A673 (cell line): ENCODE results near the gene LDB3. TPM values are rescaled to one million over a fixed set of nuclear protein-coding genes. Genes with fewer than 3 reads are reported as not detected.

Experiments
- BruUV-seq: library from RNA; stranded (reverse); fragments of 400-500 nt; replicated peaks from 2 replicates; lab custom pipeline; 2021; lab: Mats Ljungman, UMichigan
- CTCF ChIA-PET: fragments of 300-600 bp; sonication (Branson Sonifier 250); formaldehyde crosslinking; loops from one replicate; lab custom pipeline; 2022; ENCODE audit warnings: antibody characterized with exemption; lab: Charles Lee
- POLR2A ChIA-PET: fragments of 300-600 bp; sonication (Branson Sonifier 250); formaldehyde crosslinking; loops from one replicate; lab custom pipeline; 2022; ENCODE audit warnings: antibody characterized with exemption; ENCODE audit not compliant: low non-redundant PET; lab: Charles Lee
- DNase-seq: peaks from one replicate; pipeline ENCODE4 v3.0.0-alpha.2; 2015; ENCODE audit warnings: low spot score
- H3K27ac ChIP-seq: fragments of 200-600 bp; sonication (generic); 2 replicates; pipeline ENCODE4 v1.5.1; 2016; ENCODE audit warnings: mixed run types, low read depth, mild to moderate bottlenecking, mixed read lengths, antibody characterized with exemption, low read length; ENCODE audit not compliant: poor library complexity, severe bottlenecking
- H3K27me3 ChIP-seq: fragments of 200-600 bp; sonication (generic); replicated peaks from 2 replicates; pipeline ENCODE4 v1.6.1; 2017; ENCODE audit warnings: mixed run types, low read depth, mild to moderate bottlenecking, mixed read lengths, antibody characterized with exemption, low read length; ENCODE audit not compliant: insufficient read depth, poor library complexity
- H3K36me3 ChIP-seq: fragments of 200-600 bp; sonication (generic); 2 replicates; pipeline ENCODE4 v1.6.1; 2016; ENCODE audit warnings: mixed run types, mild to moderate bottlenecking, mixed read lengths, antibody characterized with exemption, low read length; ENCODE audit not compliant: insufficient read depth, poor library complexity, severe bottlenecking
- H3K4me1 ChIP-seq: fragments of 200-600 bp; sonication (generic); 2 replicates; pipeline ENCODE4 v1.6.1; 2017; ENCODE audit warnings: mixed run types, mild to moderate bottlenecking, mixed read lengths, antibody characterized with exemption, low read length; ENCODE audit not compliant: insufficient read depth, poor library complexity, severe bottlenecking
- H3K4me3 ChIP-seq: fragments of 200-600 bp; sonication (generic); 2 replicates; pipeline ENCODE4 v1.5.1; 2016; ENCODE audit warnings: low read depth, mixed run types, mild to moderate bottlenecking, mixed read lengths, low read length; ENCODE audit not compliant: poor library complexity, severe bottlenecking
- H3K9me3 ChIP-seq: fragments of 200-600 bp; sonication (generic); 2 replicates; pipeline ENCODE4 v1.6.1; 2016; ENCODE audit warnings: mixed run types, low read depth, mild to moderate bottlenecking, mixed read lengths, antibody characterized with exemption, low read length; ENCODE audit not compliant: poor library complexity, severe bottlenecking
- CTCF ChIP-seq: fragments of 300-800, 200-600 bp; sonication (generic); conservative IDR thresholded peaks from 2 replicates; pipeline ENCODE4 v1.5.1; 2017; ENCODE audit warnings: low read depth, mild to moderate bottlenecking, antibody characterized with exemption, low read length, moderate library complexity, mixed read lengths
- EZH2 ChIP-seq: fragments of 200-600 bp; sonication (generic); IDR thresholded peaks from 2 replicates; pipeline ENCODE4 v1.6.1; 2017; ENCODE audit warnings: borderline replicate concordance, low read depth, mild to moderate bottlenecking, mixed read lengths, antibody characterized with exemption, low read length; ENCODE audit not compliant: poor library complexity, severe bottlenecking
- intact Hi-C: fragments of 100-400 bp; cut with micrococcal nuclease; formaldehyde crosslinking; loops from one replicate; pipeline ENCODE4 v1.10.0; 2022; ENCODE audit not compliant: unreplicated experiment
- total RNA-seq: library from RNA; stranded (reverse); gene quantifications from 2 replicates; pipeline ENCODE4 v1.2.3, GENCODE V29; 2021

Gene LDB3
- total RNA-seq, 1 experiment from 2014 or later: 0.34 TPM

DNA sequence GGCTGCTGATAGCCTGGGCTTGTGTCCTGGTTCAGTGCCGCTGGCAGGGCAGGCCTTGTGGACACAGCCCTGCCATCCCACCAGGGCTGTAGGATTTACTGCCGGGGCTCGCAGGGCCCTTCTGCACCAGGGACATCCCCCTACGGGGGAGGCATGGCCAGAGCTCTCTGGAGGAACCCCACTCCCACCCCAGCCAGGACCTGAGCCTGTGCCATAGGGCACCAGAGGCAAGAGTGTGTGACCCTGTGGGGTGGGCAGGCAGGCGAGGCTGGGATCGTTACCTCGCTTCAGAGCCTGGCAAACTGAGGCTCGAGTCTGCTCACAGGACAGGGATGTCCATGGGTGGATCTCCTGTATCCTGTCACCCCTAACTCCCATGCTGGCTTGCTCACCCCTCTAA lies 2.6 kb downstream of the LDB3 start:
- Histone ChIP-seq H3K4me3 (no peak overlapping the region), H3K36me3 (no peaks in the 10 kb centered on the region), H3K9me3 (no peaks in the 10 kb centered on the region), H3K27me3 (no peaks in the 10 kb centered on the region), H3K27ac (no peak overlapping the region), H3K4me1 (peaks cover 13% of the 10 kb centered on the region)
- BruUV-seq: no TSS peak
- intact Hi-C loops: no loop called here
- TF ChIP-seq CTCF: no peak
- no peak for TF ChIP-seq EZH2
- no peak for DNase-seq
- ChIA-PET POLR2A (no interaction called here), CTCF (no interaction called here)

- TF ChIP-seq CTCF (no peak), EZH2 (no peak)
- ChIA-PET CTCF (no interaction called here), POLR2A (no interaction called here)
- no TSS peak for BruUV-seq
- H3K4me3 ChIP-seq: no peak overlapping the region
- DNase-seq: no peak
- H3K27me3 ChIP-seq: no peaks in the 10 kb centered on the region
- no peaks in the 10 kb centered on the region for H3K36me3 ChIP-seq
- H3K4me1 ChIP-seq: peaks cover 13% of the 10 kb centered on the region
- no peak overlapping the region for H3K27ac ChIP-seq
- H3K9me3 ChIP-seq: no peaks in the 10 kb centered on the region
- intact Hi-C loops: no loop called here
These were observed 3.1 kb downstream of the LDB3 start for GRCh38 chr10:86671419-86671818.

GRCh38 chr10:86671985-86672710 lies 3.8 kb downstream of the LDB3 start:
- Histone ChIP-seq H3K9me3 (no peaks in the 10 kb centered on the region), H3K4me1 (peaks cover 13% of the 10 kb centered on the region), H3K36me3 (no peaks in the 10 kb centered on the region), H3K27me3 (no peaks in the 10 kb centered on the region), H3K4me3 (no peak overlapping the region), H3K27ac (no peak overlapping the region)
- BruUV-seq: no TSS peak
- intact Hi-C loops: no loop called here
- DNase-seq: no peak
- ChIA-PET POLR2A (no interaction called here), CTCF (no interaction called here)
- TF ChIP-seq EZH2 (no peak), CTCF (no peak)
